HTR-8/SVneo (cell line): Measurements from ENCODE around the gene ASXL2.
A peak's percentile ranks its signal among the peaks of the same experiment; 100 is the strongest.

Experiments
- DNase-seq: peaks from one replicate; pipeline ENCODE4 v3.0.0; 2011; ENCODE audit warnings: low spot score, mixed read lengths; ENCODE audit not compliant: insufficient read length
- FAIRE-seq: peaks from 2 replicates; lab custom pipeline; 2011; peaks lifted over from hg19 to GRCh38; lab: Jason Lieb, UNC

ASXL2 gene

DNA sequence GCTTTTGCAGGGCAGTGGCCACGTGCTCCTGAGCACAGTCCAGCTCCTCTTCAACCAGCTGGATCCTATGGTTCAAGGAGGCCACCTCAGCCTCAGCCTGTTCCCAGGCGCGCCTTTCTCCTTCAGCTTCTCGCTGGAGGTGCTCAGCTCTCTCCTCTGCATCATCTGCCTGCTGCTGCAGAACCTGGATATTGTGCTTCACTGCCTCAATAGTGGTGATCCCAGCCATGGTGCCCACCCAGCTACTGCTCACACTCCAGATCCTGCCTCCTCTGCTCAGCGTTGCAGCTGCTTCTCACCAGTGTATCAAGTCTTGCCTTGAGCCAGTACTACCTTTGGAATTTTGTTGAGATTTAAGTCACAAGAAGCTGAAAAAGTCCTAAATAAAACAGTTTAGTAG lies 67.9 kb downstream of the ASXL2 start:
- DNase-seq (no peak), FAIRE-seq (no peak)

DNA sequence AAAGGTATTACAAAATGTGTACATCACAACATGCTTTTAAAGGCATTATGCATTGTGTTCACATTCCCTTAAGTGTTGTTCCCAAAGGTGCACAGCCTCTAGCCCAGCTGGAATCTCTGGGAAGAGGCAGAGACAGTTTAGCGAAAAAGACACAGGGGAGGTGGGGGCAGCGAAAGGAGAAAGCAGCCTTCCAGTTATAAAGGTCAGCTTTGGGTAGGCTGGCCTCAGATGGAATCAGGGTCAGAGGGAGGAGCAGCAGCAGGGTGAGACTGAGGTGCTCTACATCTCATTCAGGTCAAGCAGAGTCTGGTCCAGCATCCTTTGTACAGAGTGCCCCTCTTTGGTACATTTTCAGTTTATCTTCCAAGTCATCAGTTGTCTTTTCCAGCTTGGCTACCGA lies 68.6 kb downstream of the ASXL2 start:
- DNase-seq (no peak), FAIRE-seq (no peak)

DNA sequence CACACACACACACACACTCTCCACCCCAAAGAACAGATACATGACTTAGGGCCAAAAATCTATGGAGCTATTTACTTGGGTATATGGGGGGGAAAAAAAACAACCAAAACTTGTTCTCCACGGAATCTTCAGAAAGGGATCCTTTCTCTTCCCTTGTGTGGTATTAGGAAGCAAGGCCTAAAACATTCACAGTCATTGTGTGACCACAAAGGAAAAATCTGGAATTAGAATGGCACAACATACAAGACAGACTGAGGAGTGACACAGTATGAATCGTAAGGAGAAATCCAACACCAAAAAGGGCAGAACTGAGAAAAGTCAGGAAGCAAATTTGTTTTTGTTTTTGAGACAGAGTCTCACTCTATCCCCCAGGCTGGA lies 70.3 kb downstream of the ASXL2 start:
- FAIRE-seq (no peak), DNase-seq (no peak)

DNA sequence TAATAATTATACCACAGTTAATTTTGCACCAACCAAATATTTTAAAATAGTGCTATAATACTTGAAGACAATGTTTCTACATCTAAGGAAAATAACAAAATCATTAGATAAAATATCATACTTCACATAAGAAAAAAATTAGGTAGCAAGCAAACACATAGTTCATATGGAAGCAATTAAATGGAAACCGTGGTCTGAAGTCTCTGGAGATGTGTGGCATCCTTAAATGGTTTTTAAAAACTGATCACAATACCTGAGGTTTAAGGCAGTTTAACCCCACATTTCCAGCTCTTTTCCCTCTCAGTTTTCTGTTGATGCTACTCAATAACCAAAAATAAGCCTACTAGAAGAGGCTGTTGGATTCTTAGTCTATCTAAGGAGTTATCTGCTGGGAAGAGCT lies 71.3 kb downstream of the ASXL2 start:
- FAIRE-seq, result no peak
- DNase-seq, result no peak

DNA sequence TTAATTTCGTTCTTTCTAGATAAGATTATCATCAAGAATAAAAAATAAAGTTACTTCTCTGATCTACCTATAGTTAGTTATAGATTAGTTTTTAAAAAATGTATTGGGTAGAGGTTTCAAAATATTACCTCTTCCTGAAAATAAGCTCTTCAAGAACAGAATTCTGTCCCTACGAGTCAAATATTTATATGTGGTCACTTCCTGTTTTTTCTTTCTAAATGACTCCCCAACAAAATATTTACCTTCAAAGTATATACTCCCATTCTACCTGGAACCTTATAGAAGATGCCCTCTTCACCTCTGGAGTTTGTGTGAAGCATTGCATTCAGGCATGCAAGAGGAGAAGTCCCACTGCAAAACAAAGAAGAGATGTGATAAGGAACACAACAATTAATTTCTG lies 72.3 kb downstream of the ASXL2 start:
- no peak for FAIRE-seq
- DNase-seq, result no peak

DNA sequence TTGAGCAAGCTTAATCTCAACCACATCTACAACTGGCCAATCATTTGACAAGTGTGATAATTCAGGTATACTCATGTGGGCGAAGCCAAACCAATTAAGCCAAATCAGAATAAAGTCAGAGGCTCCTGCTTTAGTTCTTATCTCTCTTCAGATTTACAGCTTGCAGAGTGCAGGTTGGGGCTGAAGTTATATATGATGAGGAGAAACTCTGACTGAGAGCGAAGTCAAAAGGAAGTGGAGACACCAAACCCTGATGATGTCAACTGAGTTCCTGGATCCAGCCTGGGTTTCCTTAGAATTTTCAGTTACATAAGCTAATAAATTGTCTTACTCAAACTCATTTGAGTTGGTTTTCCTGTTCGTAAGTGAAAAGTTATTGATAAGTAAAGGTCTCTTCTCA lies 73.9 kb downstream of the ASXL2 start:
- FAIRE-seq, result no peak

DNA sequence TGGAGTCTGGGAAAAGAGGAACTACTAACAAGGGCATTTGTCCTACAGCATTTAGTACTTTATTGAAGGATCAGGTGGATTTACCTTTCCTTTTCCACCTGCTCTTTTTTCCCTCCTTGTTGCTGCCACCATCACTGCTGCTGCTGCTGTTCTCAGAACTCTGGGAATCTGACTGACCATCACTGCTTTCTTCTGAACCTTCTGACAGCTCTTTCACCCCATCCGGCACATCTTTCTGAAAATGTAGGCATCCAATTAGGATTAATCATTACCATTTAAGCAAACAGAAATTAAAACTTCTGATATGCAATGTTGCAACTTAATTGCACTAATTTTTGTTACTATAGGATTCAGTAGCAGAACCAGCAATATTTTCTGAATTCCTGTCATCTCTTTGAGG lies 79.0 kb downstream of the ASXL2 start:
- no peak for DNase-seq
- FAIRE-seq, result no peak

More for the DNA sequence above, 73.9 kb downstream of the ASXL2 start:
- no peak for DNase-seq

DNA sequence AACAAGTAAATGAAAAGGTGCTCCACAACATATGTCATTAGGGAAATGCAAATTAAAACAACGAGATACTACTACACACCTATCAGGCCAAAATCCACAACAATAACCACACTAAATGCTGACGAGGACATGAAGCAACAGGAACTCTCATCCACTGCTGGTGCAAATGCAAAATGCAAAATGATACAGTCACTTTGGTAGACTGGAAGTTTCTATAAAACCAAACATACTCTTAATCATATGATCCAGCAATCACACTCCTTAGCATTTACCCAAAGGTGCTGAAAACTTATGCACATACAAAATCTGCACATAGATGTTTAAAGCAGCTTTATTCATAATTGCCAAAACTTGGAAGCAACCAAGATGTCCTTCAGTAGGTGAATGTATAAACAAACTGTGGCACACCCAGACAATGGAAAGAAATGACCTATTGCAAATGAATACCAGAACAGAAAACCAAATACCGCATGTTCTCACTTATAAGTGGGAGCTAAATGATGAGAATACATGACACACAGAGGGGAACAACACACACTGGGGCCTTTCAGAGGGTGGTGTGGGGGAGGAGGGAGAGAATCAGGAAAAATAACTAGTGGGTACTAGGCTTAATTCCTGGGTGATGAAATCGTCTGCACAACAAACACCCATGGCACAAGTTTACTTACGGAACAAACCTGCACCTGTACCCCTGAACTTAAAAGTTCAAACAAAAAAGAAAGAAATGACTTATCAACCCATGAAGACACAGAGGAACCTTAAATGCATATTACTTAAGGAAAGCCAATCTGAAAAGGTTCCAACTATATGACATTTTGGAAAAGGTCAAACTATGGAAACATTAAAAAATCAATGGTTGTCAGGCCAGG lies 80.4 kb downstream of the ASXL2 start:
- DNase-seq (no peak), FAIRE-seq (no peak)

DNA sequence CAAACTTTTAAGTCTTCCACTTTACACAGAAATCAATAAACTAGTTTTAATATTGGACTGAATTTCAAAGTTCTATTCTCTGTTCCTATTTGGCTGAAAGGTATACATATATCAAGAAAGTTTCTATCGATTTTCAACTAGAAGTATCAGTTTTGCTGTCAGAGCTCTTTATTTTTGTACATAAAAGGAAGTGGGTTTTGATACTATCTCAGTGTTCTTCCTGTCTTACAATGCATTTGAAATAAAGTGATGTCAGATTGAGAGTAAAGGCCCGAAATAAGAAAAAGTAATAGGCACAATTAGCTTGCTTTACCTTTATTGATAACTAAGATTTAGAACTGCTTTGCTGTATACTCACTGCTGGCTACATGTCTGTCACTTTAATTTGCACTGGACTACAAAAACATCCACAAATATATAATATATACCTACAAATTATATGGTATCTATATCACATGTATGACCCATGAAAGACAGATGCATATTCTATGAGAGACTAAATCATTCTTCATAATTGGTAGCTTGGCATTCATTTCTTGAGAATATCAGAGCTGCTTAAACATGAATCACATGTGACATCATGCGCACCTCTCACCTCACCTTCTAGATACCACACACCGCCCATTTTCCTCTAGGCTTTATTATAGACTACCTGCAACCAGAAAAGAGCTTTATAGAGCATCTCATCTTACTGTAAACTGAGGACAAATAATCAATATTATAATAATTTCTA lies 83.6 kb downstream of the ASXL2 start:
- FAIRE-seq (no peak), DNase-seq (no peak)

DNA sequence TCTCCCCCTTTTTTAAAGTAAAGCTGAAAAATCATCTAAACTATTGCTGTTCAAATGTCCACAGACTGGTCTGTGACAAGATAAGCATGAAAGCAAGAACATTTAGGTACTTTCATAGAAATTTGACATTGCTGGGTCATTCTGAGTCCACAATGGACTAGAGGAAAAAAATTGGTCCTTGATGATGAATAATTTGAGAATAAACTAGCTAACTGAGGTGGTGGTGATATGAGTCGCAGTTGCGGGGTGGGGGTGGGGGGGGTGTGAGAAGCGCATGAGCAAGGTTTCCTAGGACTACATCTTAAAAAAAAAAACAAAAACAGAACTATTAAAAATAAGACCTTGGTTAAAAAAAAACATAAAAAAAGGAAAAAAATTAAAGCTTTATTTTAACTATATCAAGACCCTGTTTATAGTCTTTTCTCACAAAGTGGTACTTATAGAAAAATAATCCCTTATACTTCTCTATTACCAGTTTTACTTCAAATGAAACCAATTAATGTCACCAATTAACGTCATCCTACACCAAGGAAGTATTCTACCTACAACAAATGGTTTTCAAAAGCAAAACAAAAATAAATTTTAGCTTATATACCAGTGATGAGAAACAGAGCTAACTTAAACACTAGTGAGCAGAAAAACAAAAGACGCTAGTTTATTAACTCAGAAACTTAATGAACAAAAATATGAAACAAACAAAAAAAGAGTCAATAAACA lies 88.1 kb downstream of the ASXL2 start:
- DNase-seq (no peak), FAIRE-seq (no peak)

DNA sequence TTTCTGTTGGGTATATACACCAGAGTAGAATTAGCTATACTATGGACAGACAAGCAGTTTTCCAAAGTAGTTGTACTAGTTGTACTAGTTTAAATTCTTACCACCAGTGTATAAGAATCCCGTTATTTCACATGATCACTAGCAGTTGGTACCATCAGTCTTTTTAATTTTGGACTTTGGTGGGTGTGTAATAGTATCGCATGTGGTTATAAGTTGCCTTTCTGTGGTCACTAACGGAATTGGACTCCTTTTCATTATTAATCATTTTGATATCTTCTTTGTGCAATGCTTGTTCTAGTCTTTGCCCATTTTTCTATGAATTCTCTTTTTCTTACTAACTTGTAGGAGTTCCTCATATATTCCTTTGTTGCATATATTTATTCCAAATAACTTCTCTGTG lies 89.8 kb downstream of the ASXL2 start:
- FAIRE-seq, result no peak

DNA sequence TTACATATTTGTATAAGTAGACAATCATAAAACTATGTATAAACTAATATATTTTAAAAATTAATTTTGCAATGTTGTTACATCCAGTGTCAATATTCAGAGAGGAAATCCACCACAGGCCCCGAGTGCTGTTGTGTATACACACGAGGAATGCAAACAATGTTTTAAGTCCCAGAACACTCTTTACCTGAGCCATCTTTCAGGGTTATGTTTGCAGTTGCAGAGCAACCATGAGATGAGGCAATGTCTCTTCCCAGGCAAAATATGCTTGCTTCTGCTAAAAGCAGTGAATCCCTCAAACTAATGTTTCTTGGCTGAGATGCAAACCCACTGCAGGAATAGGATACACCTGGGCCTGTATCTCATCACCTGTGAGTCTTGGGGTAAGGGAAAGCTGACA lies 91.3 kb downstream of the ASXL2 start:
- no peak for FAIRE-seq
- no peak for DNase-seq

More for the DNA sequence above, 89.8 kb downstream of the ASXL2 start:
- DNase-seq, result no peak

DNA sequence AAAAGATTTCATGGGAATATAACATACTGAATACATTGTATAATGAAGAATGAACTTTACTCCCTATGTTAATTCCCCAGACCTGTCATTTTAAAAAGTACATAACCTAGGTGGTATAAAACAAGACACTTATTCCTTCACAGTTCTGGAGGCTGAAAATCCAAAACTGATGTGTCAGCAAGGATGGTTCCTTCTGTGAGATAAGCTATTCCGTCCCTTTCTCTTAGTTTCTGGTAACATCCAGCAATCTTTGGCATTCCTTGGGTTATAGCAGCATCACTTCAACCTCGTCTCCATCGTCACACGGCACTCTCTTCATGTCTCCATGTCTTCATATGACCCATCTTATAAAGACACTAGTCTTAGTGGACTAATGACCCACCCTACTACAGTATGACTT lies 93.9 kb downstream of the ASXL2 start:
- DNase-seq (no peak), FAIRE-seq (peak; percentile 54)

DNA sequence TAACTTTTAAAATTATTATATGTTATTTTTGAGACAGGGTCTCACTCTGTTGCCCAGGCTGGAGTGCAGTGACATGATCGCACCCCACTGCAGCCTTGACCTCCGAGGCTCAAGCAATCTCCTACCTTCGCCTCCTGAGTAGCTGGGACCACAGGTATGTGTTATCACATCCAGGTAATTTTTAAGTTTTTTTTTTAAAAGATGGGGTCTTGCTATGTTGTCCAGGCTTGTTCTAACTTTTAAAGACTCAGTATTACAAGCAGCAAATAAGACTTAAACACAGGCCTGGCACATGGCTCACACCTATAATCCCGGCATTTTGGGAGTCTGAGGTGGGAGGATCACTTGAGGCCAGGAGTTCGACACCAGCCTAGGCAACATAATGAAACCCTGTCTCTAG lies 101.2 kb downstream of the ASXL2 start:
- FAIRE-seq (no peak), DNase-seq (no peak)

DNA sequence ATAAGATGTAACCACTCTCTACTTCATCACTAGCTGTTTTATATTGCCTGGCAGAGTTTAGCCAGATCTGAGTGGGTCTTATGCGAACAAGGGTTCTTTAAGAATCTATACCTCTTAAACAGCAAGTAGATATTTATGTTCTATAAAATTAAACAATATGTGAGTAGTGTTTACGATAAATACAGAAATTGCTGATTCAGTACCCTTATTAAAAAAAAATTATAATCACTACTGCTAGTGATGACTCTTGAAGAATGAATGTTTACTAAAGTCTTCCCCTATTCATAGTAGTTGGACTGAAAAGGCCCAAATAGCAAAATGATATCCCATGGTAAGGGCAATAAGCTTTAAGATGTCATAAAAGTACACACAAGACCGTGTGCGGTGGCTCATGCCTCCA lies 106.2 kb downstream of the ASXL2 start:
- FAIRE-seq (no peak), DNase-seq (no peak)

DNA sequence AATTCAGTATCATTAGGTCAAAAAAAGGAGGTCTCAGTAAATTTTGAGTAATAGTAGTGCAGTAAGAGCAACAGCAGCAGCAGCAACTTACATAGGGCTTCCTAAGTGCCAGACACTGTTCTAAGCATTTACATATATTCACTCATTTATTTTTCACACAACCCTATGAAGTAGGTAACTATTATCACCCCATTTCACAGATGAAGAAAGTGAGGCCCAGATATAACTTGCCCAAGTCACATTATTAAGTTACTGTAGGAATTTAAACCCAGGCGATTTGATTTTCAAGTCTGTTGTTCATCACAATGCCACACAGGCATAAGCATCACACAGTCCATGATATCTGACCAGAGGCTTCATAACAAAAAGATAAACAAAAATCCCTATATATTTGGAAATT lies 114.7 kb downstream of the ASXL2 start:
- FAIRE-seq, result no peak
- no peak for DNase-seq

DNA sequence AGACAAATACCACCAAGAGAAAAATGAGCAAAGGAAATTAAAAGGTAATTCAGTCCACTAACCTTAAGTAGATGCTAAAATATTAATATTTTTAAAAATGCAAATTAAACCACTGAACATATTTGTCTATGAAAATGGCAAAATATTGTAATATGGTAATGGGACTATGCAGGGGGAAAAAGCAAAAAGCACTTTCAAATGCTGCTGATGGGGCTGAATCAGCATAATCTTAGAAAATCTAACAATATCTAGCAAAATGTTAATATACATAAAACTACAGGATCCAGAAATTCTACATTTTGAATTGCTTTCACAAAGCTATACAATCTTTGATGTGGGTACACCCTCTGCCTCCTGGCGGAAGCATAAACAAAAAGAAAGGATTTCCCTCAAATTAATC lies 118.0 kb downstream of the ASXL2 start:
- FAIRE-seq (no peak), DNase-seq (no peak)

DNA sequence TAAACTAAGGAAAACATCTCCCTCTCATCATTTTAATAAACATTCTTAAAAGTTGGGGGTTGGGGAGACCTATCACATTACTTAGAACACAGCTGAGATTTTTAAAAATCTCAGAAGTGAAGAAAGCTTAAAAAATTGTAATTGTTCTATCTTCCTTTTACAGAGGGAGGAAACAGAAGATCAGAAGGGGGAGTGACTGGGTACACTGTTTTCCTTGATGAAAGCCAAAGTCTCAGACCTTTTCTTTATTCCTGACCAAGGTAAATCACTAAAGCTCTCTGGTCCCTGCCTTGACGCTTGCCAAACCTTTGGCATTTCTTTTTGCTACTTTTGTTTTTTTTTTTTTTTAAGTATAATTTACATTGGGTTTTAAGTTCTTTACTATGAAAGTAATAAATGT lies 119.9 kb downstream of the ASXL2 start:
- FAIRE-seq, result no peak
- no peak for DNase-seq

DNA sequence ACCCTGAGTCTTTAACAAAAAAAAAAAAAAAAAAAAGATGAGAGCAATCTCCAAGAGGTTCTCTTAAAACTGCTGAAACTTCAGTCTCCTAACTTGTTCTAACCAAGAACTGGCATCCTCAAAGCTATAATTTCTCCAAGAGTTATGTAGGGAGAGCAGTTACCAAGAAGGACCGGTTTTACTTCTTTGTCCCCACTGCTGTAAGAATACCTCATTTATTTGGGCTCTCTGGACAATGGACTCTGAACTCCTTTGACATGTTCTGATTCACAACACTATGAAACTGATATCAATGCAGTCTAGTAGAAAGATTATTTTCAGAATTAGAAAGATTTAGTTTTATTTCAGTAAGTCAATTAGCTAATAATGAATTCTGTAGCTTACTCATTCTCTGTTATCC lies 120.4 kb downstream of the ASXL2 start:
- FAIRE-seq (no peak), DNase-seq (no peak)

DNA sequence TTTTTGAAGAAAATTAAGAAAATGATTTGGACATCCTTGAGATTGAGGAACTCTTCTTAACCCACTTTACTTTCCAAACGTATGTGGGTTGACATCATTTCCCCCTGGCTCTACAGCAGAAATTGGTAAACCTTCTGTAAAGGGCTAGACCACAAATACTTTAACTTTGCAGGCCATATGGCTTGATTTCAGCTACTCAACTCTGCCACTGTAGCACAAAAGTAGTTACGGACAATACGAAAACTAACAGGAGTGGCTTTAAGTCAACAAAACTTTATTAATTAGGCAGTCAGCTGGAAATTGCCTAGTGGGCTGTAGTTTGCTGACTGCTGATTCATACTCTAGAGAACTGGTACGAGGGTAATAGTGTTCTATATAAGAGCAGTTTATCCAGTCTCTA lies 121.8 kb downstream of the ASXL2 start:
- FAIRE-seq, result no peak

DNA sequence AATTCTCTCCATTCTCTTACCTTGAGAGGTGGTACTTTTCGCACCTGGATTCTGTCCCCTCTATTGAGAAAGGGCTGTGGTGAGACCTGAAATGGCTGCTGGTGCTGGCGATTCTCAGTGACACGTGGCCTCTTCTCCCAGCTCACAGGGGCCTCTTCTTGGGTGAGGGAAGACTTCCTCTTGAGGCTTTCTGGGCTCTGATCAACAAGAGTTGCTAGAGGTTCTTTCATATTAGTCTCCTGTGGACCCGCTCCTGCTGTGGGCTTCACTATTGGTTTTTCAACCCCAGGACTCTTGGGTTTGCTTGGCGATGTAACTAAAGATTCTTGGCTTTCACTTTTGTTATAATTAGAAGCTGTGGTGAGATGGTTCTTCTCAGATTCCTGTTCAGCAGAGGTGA lies 128.6 kb downstream of the ASXL2 start:
- FAIRE-seq, result no peak
- no peak for DNase-seq

More for the DNA sequence above, 121.8 kb downstream of the ASXL2 start:
- no peak for DNase-seq
